Placental epithelial cell (primary cell): Measurements from ENCODE around the gene CSTF3. TPM values are rescaled to one million over a fixed set of nuclear protein-coding genes. Genes with fewer than 3 reads are reported as not detected.

Source experiments
- small RNA-seq: library from RNA; depleted of rRNA; stranded (forward); fragments of <200 nt; gene quantifications from one replicate; pipeline ENCODE3, GENCODE V24; 2012
- total RNA-seq: library from RNA; depleted of rRNA; stranded (reverse); fragments of >200 nt; gene quantifications from 2 replicates; pipeline ENCODE4 v1.2.3, GENCODE V29; 2012

Gene CSTF3
- 24.0 and 24.3 TPM in 2 replicates for total RNA-seq

GRCh38 chr11:33161120-33162005 lies at the start of gene CSTF3:
Gene CSTF3 (minus strand): TSS chr11:33161480. CDS start chr11:33161325, 155 bp downstream.

GRCh38 chr11:33039274-33040032 lies 121.8 kb downstream of the CSTF3 start, which contains the start of gene TCP11L1:
Gene TCP11L1 (plus strand): TSS chr11:33039572. CDS start chr11:33043774, 4,202 bp downstream.

Small RNAs within 50 kb of the gene (small RNA-seq; reads per million reads assigned to genes)
- not detected for gene RF00019

Other genes starting within 250 kb of the CSTF3 start
- 38.9 and 39.9 TPM in 2 replicates for gene DEPDC7, start 145.6 kb downstream of the CSTF3 start, total RNA-seq
- 146 and 186 TPM in 2 replicates for gene TCP11L1, start 121.9 kb downstream of the CSTF3 start, total RNA-seq
- 174 and 190 TPM in 2 replicates for gene HIPK3, start 95.9 kb upstream of the CSTF3 start, total RNA-seq
- gene KIAA1549L, start 214.6 kb upstream of the CSTF3 start, total RNA-seq: 2.0 and 8.2 TPM in 2 replicates